Hematopoietic multipotent progenitor cell (in vitro differentiated cells): ENCODE data around the gene MYO7B. TPM values are rescaled to one million over a fixed set of nuclear protein-coding genes. Genes with fewer than 3 reads are reported as not detected.

Experiments
- DNase-seq, 3 donors: peaks; one replicate each; pipeline ENCODE4 v3.0.0-alpha.2; 2011 to 2015; ENCODE audit warnings: low read depth in 2 of 3, low spot score in 2 of 3
- total RNA-seq: library from RNA; depleted of rRNA; stranded (reverse); fragments of >200 nt; gene quantifications from one replicate; pipeline ENCODE4 v1.2.3, GENCODE V29; 2012

The MYO7B gene
- total RNA-seq, 1 donor, result 1.9 TPM

DNA sequence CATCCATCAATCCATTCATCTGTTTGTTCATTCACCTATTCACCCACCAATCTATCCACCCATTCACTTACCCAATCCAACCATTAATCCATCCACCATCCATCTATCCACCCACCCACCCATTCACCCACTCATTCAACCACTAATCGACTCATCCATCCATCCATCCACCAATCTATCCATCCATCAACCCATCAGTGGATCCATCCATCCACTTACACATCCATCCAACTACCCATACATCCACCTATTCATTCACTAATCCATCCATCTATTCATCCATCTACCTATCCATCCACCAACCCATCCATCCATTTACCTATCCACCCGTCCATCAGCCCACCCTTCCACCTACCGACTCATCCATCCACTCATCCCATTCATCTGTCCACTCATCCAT, 11.3 kb downstream of the MYO7B start:
- DNase-seq, result no peak

DNA sequence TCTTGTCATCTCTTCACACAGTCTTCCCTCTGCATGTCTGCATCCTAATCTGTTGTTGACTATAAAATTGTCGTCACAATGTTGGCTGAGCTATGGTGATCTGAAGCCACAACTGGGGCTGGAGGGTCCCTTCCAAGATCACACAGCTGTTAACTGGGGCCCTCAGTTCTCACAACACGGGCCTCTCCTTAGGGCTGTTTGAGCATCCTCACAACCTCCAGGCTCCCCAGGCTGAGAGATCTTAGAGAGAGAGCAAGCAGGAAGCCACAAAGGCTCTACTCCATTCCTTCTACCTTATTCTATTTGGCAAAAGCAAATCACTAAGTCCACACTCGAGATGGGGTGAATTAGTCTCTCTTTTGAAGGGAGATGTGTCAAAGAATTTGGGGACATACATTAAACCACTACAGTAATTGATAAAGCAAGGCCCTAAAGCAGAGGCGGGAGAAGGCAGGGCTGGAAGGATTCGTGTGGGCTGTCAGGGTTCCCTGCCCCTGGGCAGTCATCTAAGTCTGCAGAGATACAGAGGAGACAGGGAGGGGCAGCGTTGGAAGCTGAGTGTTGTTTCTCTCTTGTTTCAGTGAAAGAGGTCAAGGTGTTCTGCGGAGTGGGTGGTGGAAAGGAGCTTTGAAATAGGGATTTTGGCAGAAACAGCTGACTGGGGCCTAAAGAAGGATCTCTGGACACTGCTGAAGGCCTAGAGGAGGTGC, 15.9 kb downstream of the MYO7B start:
- DNase-seq, result no peak

DNA sequence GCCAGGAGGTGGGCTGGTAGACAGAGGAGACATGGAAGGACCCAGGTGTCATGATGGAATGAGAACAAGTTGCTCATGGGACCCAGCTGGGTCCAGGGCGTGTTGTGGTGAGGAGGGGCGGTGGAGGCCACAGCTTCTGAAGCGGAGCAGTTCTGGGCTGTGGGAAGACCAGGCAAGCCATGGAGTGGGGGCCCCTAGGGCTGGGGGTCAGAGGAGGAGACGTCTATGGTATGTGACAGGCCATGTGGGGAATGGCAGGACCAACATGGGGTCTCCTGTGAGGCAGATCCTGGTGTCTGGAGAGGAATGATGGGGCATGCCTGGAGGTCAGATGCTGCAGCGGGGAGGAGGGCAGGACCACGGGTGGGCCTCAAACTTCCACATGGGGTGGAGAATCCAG, 16.9 kb downstream of the MYO7B start:
- no peak for DNase-seq

DNA sequence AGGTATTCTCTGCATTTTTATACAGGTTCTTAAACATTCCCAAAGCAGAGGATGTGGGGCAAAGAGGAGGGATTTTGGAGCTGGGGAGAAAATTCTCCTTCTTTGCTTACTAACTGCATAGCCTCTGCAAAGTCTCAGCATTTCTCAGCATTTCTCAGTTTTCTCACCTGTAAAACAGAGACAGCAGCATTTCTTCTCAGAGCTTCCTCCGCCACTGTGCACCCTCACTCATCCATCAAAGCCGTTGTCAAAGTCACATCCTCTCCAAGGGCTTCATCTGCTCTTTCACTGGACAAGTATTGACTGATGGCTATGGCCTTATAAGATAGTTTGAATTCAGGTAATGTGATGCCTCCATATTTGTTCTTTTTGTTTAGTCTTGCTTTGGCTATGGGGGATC, 17.4 kb downstream of the MYO7B start:
- no peak for DNase-seq

DNA sequence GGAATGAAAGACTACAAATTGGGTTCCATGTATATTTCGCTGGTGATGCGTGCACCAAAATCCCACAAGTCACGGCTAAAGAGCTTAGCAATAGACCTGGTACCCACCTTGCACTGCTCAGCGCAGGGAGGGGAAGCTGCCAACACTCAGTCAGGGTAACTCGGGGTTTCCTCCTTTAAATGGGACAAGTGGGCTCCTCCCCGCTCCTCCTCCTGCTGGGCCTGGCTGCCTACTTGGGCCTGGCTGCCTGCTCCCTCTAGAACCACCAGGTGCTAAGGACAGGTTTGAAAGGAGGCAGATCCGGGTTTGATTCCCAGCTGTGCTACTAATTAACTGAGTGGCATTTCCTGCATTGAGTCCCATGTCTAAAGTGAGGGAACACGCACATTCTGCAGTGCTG, 23.4 kb downstream of the MYO7B start:
- DNase-seq, result no peak

DNA sequence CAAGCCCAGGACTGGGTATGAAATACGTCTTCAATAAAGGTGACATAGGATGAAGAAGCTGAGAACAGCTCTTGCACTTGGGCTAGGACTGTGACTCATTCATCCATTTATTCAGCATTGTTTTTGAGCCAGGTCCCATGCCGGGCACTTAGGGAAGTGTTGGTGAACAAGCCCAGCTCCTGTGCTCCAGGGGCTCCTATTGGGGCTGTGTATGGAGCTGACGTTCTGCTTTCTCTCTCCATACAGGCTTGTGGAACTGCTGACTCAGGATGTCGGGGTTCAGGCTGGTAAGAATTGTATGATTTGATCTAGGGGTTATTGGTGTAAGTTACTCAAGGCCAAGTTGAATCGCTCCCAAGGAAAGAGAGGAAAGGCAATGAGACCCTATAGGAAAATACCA, 24.0 kb downstream of the MYO7B start:
- no peak for DNase-seq

DNA sequence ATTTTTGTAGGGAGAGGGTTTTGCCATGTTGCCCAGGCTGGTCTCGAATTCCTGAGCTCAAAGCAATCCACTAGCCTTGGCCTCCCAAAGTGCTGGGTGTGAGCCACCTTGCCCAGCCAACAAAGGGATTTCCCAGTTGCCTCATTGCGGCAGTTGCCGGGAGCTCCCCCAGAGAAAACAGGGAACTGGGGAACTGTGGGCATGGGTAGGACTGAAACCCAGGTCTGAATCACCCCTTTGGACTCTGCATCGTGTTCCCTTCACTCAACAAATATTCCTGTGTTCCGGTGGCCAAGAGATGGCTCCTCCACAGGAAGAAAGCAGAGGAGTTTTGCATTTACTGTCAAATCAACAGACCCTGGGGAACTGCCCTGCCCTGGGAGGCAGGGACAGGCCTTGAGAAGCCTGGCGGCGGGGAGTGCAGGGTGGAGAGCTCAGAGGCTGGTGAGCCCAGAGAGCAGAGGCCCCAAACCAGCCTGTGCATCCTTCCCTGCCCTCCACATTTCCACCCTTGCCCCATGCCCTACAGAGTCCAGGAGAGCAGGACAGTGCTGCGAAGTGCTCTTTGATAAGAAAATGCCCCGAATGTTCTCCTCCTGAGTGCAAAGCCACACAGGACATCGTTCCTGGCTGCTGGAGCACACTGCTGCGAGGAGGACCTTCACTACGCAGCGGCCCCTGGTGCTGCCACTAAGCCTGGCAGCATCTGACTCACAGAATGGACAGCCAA, 24.9 kb downstream of the MYO7B start:
- no peak for DNase-seq

DNA sequence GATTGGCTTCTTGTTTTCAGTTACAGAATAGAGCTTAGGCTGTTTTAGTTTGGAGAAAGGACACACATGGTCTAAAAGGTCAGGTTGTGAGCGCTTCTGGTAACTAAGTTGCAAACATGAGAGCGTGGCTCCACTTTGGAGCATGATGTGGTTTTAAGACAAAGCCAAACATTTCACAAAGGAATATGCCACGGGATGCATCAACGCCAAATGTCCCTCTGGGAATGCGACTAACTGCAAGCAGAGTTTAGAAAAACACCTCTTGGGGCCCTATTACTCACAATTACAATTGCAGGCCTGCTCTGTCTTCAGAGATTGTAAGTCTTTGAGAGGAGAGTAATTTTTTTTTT, 25.4 kb downstream of the MYO7B start:
- DNase-seq, result no peak

DNA sequence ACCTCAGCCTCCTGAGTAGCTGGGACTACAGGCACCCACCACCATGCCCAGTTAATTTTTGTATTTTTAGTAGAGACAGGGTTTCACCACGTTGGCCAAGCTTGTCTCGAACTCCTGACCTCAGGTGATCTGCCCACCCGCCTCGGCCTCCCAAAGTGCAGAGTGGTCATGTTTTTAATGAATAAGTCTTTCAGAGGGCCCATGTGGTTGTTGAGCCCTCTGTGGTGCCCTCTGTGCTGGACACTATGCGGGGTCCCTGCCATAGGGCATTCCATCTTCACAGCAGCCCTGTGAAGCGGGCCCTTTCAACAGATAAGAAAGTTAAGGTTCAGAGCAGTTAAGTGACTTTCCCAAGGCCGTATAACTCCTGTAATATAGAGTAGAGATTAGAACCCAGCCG, 25.9 kb downstream of the MYO7B start:
- DNase-seq, result no peak

DNA sequence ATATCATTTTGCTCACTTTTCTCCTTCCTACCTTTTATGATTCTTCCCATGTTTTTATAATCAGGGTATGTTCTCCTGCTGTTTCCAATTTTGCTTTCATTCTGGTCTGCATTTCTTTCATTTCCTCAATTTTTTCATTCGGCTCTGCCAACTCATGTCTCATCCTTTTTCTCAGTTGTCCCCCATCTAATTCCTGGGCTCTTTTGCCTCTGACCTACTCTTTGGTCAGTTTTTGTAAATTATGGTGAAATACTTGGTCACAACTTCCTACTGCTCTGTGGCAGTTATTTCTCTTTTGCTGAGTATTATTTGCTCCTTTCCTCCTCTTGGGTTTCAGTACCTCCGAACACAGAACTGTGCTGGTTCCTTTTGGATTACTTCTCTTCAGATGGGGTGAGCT, 27.5 kb downstream of the MYO7B start:
- no peak for DNase-seq

DNA sequence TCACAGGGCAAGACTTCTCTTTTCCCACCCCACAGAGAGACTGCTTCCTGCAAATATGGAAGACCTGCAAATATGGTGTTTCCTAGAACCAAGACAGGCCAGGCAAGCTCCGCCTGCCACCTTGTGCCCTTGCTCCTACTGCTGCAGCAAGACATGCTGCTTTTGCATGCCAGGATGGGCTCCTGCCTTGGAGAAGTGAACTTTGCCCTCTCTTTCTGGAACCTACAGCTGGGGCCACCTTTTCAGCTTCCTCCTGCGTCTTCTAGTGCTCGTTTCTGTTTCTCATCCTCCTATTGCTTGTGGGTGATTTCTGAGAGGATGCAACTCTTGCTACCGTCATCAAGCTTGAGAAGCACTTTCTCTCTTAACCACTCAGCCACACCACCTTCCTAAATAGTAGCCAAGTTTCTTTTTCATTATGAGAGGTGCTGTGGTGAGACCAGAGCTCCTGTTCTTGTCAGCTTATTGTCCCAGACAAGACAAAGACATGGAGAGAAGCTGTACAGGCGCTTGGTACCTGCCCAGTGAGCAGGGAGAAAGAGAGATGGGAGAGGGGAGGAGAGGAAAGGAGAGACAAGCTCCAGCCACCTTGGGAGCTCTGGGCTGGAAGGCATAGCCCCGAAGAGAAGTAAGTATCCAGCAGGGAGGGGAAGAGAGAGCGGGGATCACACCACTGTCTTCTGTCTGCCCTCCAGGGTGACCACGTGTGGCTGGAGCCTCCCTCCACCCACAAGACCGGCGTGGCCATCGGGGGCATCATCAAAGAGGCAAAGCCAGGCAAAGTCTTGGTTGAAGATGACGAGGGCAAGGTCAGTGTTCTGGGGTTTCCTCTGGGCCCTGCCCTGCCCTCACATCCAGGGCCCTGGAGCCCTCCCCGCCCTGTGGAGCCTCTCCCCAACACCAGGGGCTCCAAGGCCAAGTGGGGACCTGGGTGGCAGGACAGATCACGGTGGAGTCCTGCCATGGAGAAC, 28.3 kb downstream of the MYO7B start:
- no peak for DNase-seq

DNA sequence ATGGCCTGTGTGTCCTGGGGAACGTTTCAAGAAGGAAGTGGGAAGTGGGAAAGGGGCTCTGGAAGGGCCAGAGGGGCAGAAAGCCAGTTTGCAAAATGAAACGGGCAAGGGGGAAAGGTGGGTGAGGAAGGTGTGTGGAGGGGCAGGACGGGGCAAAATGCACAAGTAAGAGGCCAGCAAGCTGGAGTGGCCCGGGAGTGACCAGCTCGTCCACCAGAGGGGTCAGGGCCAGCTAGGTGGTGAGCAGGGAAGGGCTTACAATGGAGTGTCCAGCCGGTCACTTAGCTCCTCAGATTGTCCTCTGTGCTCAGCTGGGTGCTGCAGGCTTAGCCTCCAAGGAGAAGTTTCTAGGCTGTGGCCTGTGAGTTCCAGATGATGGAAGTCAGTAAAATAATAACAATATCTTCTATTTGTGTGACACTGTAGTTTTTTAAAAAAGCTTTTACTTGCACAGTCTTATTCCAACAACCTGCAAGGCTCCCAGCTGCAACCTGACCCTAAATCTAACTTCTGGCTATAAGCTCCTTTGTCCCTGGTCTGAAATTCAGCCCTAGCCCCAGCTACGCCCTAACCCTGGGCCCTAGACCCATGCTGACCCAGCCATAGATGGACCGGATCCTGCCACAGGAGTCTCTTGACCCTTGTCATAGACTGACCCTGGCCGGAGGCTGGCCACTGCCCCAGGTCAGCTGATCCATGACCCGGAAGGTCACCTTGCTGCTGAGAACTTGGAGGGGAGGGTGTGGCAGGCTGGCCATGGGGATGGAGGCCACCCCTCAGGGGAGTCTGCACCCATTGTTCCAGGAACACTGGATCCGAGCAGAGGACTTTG, 29.2 kb downstream of the MYO7B start:
- DNase-seq, result no peak

DNA sequence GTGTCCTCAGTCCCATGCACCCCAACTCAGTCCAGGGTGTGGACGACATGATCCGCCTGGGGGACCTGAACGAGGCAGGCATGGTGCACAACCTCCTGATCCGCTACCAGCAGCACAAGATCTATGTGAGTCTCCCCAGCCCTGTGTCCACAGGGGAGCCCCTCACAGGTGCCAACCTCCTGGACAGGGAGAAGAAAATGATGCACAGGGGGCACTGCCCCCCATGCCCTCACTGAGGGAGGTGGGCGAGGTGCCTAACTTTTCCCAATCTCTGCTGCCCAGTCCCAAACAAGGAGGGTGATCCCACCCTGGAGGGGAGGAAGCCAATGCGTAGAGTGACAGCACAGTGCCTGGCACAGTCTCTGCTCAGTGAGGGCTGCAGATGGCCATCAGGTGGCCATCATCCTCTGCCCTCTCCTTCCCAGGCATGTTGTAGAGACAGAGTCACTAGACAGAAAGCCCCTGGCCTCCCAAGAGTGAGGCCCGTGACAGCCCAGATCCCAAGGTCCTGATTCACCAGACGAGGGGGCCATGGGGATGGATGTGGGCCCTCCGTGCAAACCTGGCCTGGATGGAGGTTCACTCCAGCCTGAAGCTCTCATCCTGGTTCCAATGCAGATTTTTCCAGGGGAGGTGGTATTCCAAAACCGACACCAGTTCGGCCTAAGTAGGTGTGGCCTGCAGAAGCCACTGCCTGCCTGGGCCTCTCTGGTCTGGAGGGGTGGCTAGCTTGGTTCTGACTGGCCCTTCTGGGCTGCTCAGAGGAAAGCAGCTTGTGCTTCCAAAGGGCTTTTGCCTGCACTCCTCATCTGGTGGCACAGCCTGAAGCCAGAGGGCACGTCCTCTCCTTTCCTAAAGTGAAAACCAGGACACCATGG, 30.0 kb downstream of the MYO7B start:
- DNase-seq, result no peak

DNA sequence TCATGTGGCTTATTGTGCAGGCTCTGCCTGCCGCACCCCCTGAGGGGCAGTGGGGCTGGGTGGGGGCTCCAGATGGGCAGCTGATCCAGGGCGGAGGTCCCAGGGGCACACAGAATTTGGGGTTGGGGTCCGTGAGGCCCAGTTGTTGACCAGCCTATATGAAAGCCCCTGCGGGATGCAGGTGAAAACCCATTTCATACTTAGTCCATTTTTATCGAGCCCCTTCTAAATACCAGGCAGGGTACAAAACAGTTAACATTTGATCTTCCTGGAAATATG, 30.6 kb downstream of the MYO7B start:
- no peak for DNase-seq

DNA sequence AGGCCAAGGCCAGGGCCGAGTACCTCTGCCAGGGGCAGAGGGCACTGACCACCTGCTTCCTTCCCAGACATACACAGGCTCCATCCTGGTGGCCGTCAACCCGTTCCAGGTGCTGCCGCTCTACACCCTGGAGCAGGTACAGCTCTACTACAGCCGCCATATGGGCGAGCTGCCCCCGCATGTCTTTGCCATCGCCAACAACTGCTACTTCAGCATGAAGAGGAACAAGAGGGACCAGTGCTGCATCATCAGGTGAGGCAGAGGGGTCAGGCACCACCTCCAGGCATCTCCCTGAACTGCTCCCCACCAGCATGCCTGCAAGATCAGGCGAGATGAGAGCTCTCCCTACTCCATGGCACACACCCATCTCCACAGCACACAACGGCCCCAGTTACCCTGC, 31.1 kb downstream of the MYO7B start:
- peak in 1 of 3 donors; percentile 5 for DNase-seq

DNA sequence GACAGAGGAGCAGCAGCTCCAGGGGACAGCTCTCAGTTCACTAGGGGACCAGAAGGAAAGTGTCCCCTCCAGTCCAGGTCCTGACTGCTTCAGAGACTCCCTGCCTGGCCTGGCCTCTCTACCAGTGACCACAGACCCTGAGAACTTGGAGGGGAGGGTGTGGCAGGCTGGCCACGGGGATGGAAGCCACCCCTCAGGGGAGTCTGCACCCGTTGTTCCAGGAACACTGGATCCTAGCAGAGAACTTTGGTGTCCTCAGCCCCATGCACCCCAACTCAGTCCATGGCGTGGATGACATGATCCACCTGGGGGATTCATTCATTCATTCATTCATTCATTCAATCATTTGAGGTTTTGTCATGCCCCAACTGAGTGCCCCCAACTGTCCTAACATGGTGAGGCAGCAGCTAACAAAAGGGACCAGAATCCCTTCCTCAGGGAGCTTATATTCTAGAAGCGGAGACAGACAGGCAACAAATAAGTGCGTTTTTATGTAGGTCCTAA, 31.9 kb downstream of the MYO7B start:
- DNase-seq, result no peak

DNA sequence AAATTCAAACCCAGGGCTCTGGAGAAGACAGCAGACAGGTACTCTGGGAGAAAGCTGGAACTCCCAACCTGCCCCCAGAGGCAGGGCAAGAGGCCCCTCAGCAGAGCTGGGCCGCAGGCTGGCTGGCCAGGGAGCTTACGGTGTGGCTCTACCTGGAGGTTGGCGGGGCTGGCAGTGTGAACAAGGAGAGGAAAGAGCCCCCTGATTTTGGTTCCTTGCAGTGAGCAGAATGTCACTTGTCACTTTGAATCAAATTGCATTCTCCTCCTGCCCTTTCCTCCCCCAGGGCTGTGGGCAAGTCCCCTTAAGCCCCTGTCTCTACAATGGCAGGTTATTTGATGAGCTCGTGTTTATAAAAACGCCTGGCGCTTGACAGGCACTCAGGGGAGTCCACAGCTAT, 32.6 kb downstream of the MYO7B start:
- no peak for DNase-seq

DNA sequence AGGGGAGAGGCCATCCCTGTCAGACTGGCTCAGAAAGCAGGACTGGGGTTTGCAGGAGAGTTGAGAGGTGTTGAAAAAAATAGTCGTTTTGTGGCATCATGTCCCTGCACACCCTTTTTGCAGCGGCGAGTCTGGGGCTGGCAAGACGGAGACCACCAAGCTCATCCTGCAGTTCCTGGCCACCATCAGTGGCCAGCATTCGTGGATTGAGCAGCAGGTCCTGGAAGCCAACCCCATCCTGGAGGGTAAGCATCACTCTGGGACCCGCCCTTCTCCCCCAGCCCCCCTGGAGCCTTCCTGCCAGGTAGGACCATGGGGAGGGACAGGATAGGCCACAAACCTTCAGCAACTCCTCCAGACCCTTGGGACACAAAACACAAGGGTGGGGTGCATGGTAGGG, 34.2 kb downstream of the MYO7B start:
- no peak for DNase-seq
